HG02981 (cell line): Measurements from ENCODE around the gene PCBP3.
"Not testable (repeated sequence)": the region's sequence is repeated elsewhere in the genome, so short reads cannot be mapped to it uniquely, and the experiment has no call there.

ENCODE experiments used
- ATAC-seq: cut with Tn5 transposase; IDR thresholded peaks from one replicate; pipeline ENCODE4 v1.9.1; 2021; ENCODE audit warnings: mild to moderate bottlenecking, moderate library complexity; ENCODE audit not compliant: unreplicated experiment

The PCBP3 gene

GRCh38 chr21:45802956-45803617 lies 159.6 kb downstream of the PCBP3 start:
- no peak for ATAC-seq

- ATAC-seq, result no peak
Observed at GRCh38 chr21:45803618-45804340, 160.3 kb downstream of the PCBP3 start.

- ATAC-seq, result no peak
Observed at GRCh38 chr21:45804809-45805313, 161.3 kb downstream of the PCBP3 start.

- ATAC-seq, result no peak
Observed at GRCh38 chr21:45805321-45805720, 161.8 kb downstream of the PCBP3 start.

GRCh38 chr21:45806042-45806441 lies 162.5 kb downstream of the PCBP3 start:
- ATAC-seq, result no peak

GRCh38 chr21:45808663-45809062 lies 165.1 kb downstream of the PCBP3 start:
- not testable (repeated sequence) for ATAC-seq

GRCh38 chr21:45809421-45809820 lies 165.9 kb downstream of the PCBP3 start:
- ATAC-seq, result no peak

GRCh38 chr21:45811136-45811535 lies 167.6 kb downstream of the PCBP3 start:
- ATAC-seq, result no peak

GRCh38 chr21:45814210-45814940 lies 170.8 kb downstream of the PCBP3 start:
- not testable (repeated sequence) for ATAC-seq

- not testable (repeated sequence) for ATAC-seq
Observed at GRCh38 chr21:45815781-45816180, 172.3 kb downstream of the PCBP3 start.

GRCh38 chr21:45816794-45817193 lies 173.3 kb downstream of the PCBP3 start:
- ATAC-seq, result no peak

- ATAC-seq, result no peak
Observed at GRCh38 chr21:45817345-45817744, 173.8 kb downstream of the PCBP3 start.

GRCh38 chr21:45818276-45818903 lies 174.9 kb downstream of the PCBP3 start:
- no peak for ATAC-seq

- ATAC-seq, result no peak
Observed at GRCh38 chr21:45818904-45819285, 175.4 kb downstream of the PCBP3 start.

GRCh38 chr21:45819478-45820170 lies 176.1 kb downstream of the PCBP3 start:
- no peak for ATAC-seq

GRCh38 chr21:45820171-45821091 lies 176.9 kb downstream of the PCBP3 start:
- ATAC-seq, result no peak

GRCh38 chr21:45821315-45821962 lies 177.9 kb downstream of the PCBP3 start:
- ATAC-seq, result no peak

- ATAC-seq, result no peak
Observed at GRCh38 chr21:45821998-45822397, 178.5 kb downstream of the PCBP3 start.
